Kidney capillary endothelial cell (primary cell): ENCODE measurements around the gene TIMMDC1.
"Not testable (repeated sequence)": the region's sequence is repeated elsewhere in the genome, so short reads cannot be mapped to it uniquely, and the experiment has no call there.

ENCODE experiments used
- DNase-seq: peaks from one replicate; pipeline ENCODE4 v3.0.0-alpha.2; 2018; ENCODE audit warnings: low spot score

Gene TIMMDC1

GRCh38 chr3:119510690-119511089 lies 12.3 kb downstream of the TIMMDC1 start:
- no peak for DNase-seq

DNA sequence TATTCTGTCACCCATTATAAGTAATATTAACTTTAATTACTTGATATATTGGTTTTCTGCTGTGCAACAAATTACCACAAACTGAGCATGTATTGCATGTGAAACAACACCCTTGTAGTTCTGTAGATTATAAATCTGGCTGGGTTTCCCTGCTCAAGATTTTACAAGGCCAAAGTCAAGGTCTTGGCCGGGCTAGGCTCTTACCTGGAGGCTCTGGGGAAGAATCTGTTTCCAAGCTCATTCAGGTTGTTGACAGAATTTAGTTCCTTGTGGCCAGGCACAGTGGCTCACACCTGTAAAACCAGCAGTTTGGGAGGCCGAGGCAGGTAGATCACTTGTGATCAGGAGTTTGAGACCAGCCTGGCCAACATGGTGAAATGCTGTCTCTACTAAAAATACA lies 16.3 kb downstream of the TIMMDC1 start:
- no peak for DNase-seq

DNA sequence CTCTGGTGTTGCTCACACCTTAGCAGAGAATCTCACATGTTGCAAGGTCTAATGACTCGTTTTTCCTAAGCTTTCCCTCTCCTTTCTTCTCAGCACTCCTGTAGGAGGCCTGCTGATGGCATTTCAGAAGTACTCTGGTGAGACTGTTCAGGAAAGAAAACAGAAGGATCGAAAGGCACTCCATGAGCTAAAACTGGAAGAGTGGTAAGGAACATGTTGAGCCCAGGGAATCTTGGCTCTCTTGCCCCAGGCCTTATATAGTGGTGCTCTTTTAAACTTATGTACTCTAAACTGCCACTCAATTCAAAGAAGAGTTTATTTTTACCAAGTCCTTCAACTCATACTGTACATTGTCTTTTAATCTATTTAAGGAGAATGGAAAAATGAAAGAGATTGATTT lies 18.8 kb downstream of the TIMMDC1 start:
- no peak for DNase-seq

GRCh38 chr3:119518026-119518425 lies 19.7 kb downstream of the TIMMDC1 start:
- DNase-seq, result no peak

DNA sequence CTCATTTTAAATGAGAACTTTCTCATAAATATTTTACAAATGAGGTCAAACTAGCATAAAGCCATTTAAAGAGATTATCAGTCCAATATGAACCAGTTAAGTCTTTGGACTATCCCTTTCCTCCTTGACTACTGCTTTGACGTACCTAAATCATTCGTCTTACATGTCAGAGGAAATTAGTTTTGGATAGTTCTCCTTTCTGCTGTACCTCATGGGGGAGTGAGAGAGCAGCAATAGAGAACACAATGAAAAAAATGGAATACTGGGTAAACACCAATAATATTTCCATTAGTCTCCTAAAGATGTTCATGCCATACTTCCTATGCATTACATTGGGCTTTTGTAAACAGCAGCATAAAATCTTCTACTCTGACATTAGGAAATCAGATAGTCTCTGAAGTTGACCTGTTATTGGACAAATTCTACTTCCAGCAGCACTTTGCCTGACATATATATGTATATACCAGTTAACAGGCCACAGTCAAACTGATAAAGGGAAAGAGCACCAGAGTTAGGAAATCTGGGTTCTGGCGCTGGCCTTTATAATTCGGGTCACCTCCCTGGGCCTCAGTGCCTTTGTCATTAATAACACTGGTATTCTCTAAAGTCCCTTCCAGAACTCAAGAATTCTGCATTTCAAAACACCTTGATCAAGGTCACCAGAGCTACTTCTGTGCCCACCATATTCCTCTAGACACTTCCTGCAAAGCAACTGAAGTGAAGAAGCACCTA lies 26.8 kb downstream of the TIMMDC1 start:
- no peak for DNase-seq

DNA sequence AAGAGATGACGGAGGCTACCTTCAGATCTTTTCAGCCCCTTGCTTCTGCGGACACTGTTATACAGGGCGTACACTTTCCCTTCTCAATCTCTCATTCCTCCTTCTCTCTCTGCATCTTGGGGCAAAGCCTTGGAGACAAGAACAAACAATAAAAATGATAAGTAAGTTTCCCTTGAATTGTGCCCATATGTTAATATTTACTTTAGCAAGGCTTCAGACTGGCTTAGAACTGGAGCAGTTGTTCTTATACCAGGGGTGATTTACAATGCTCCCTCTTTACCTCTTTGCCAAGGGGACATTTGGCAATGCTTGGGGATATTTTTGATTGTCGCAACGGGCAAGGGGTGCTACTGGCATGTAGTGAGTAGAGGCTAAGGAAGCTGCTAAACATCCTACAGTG lies 29.4 kb downstream of the TIMMDC1 start:
- no peak for DNase-seq

DNA sequence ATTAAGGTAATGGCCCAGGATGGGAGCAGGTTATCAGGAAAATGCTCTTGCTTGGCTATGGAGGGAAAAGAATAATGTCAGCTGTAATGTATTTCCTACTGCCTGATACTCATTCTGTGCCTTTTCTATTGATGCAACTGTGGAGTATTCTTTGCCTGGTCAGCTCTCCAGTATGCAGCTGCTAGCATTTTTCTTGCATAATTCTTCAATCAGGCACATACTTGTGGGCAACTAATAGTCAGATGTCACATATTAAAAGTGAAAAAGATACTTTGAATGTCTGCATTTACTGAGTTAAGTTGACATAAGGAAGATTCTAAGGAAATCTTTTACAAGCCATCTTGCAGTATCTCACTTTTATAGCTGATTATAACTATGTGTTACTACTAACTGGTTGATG lies 31.5 kb downstream of the TIMMDC1 start:
- no peak for DNase-seq

- no peak for DNase-seq
These were observed 32.1 kb downstream of the TIMMDC1 start for GRCh38 chr3:119530456-119530855.

DNA sequence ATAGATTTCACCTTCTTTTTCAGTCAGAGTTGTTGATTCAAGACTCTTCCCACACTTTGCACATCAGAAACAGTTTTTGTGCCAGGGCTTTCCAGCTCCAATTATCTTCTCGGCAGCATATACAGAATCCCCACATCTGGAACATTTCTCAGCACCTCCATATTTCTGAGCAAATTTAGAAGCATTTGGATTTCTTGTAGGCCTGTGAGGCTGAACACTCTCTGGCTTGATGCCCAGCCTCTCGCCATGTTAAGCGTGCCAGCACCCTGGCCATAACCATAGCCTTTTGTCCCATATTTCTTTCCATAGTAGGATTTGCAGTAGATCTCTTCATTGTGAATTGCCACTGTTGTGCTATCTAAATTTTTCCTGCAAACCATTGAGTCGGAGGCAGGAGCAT lies 32.8 kb downstream of the TIMMDC1 start:
- no peak for DNase-seq

- no peak for DNase-seq
These were observed 35.9 kb downstream of the TIMMDC1 start for GRCh38 chr3:119534296-119534695.

DNA sequence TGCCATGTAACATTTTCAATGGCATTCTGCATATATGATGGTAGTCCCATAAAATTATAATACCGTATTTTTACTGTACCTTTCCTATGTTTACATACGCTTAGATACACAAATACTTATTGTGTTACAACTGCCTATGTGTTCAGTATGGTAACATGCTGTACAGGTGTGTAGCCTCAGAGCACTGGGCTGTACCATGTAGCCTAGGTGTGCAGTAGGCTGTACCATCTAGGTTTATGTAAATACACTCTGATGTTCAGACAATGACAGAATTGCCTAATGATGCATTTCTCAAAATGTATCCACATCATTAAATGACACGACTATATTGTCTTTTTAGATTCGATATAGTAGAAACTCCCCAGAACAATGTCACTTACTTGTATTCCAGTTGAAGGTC lies 38.4 kb downstream of the TIMMDC1 start:
- no peak for DNase-seq

DNA sequence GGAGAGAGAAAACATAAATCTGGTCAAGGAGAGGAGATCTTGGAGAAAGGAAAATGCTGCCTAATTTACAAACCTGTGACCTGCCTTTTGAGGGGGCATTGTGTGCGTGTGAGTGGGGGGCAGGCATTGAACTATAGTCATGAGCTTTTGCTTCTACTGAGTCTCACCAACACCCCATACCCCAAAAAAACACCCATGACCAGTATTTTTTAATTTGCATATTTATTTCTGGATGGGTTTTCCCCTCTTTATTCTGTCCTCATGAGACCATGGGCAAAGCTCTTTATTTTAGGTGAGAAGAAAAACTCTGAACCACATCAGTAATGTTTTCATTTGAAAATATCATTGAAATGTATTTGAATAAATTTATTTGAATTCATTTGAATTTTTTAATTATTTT lies 40.4 kb downstream of the TIMMDC1 start:
- no peak for DNase-seq

- DNase-seq, result no peak
These were observed 43.2 kb downstream of the TIMMDC1 start for GRCh38 chr3:119541547-119541946.

DNA sequence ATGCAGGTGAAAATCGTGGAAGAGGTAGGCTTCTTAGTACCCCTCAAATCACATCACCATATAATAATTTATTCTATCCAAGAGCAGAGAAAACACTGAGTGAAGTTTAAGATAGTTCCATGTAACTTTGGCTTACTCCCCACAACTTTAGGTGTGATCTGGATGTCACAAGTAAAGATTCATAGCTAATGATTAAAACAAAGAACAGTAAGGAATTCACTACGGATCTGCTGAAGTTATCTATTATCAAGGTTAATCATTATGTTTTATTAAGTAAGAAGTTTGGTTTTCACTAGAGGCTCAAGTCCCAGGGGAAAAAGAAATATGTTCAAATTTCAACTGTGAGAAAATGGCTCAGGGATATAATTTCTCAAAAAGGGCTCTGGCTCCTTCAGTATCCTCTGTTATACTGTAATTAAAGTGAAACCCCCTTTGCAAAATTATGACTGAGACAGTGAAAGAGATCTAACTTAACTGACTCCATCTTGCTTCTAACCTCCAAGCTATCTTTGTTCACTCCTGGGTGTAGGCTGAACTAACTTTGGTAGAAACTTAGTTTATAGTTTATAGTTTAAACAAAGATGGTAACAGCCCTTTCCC lies 43.9 kb downstream of the TIMMDC1 start:
- no peak for DNase-seq

- DNase-seq, result no peak
These were observed 44.8 kb downstream of the TIMMDC1 start for GRCh38 chr3:119543147-119543546.

DNA sequence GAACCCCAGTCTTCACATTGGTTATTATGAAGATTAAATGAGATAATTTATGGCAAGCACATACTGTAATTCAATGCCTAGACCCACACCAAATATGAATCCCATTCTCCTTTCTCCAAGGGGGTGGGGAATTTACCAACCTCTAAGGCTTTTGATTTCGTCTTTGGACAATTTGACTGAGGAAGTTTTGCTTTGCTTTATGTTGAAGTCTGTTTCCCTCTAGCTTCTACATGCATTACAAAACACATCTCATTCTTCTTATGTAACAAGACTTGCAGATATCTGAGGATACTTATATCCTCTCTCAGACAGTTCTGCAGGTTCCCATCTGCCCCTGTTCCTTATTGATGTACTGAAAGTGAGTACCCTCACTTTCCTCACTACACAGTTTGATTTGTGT lies 48.9 kb downstream of the TIMMDC1 start:
- no peak for DNase-seq

- no peak for DNase-seq
These were observed 50.0 kb downstream of the TIMMDC1 start for GRCh38 chr3:119548341-119548740.

- no peak for DNase-seq
These were observed 52.0 kb downstream of the TIMMDC1 start for GRCh38 chr3:119550192-119550910.

DNA sequence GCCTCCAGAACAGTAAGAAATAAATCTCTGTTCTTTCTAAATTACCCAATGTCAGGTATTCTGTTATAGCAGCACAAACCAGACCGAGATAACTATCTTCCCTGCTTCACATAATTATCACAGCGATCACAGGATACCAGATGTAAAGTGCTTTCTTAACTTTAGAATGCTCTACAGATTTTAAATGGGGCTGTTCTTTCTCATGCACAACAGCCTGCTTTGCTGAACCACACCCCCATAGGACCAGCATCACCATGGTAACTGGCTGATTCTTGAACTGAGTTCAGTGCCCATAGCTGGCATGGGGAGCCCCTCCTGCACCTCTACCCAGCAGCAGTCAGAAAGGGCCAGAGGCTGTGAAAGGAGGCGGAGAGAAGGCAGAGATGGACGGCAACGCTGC lies 53.3 kb downstream of the TIMMDC1 start:
- no peak for DNase-seq

GRCh38 chr3:119552928-119553327 lies 54.6 kb downstream of the TIMMDC1 start:
- DNase-seq, result not testable (repeated sequence)

- DNase-seq, result no peak
These were observed 55.6 kb downstream of the TIMMDC1 start for GRCh38 chr3:119553823-119554415.

DNA sequence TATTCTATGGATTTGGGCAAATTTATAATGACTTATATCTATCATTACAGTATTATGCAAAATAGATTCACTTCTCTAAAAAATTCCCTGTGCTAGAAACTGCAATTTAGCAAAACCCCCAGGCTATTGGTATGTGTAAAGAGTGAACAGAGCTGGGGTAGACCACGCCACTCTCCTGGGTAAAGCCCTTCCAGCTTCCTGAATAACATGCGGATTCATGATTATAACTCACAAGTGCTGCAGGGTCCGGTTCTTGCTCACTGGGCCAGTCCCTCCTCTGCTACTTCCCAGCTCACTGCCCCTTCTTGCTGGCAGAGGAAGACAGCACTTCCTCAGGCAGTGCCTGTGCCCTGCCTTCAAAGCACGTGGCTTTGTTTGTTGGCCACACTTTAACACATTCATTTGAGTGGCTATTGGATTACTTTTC lies 57.0 kb downstream of the TIMMDC1 start:
- no peak for DNase-seq

- no peak for DNase-seq
These were observed 57.6 kb downstream of the TIMMDC1 start for GRCh38 chr3:119555929-119556328.
